ENCODE results near the gene KLF1. TPM values are rescaled to one million over a fixed set of nuclear protein-coding genes. Genes with fewer than 3 reads are reported as not detected.

The KLF1 gene
- total RNA-seq, 1 donor from 2014 or later, result not detected

DNA sequence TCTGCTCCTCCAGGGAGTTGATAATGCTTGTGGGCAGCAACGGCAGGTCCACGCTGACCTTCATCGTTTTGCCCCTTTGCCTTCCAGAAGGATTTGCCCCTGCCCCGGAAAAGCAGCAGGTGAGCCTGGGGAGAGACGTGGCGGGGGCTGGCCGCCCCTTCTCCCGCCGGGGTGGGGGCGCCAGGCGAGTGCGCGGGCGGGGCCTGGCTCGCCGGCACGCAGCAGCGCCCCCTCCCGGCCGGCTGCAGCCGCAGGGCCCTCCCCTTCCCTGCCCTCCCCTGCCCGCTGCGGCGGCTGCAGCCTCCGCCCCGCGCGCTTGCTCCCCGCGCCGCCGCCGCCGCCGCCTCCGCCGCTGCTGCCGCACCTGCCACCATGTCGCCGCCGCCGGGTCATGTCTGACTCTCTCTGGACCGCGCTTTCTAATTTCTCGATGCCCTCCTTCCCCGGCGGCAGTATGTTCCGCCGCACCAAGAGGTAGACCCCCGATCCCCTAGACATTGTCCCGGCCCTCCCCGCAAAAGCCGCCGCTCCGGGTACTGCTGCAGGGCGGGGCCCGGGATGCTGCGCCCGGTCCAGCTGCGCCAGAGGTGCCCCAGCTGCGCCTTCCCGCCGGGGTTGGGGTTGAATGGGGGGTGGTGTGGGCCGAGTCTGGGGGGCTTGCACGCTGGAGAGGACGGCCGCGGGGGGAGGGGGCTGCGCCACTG, 48.7 kb downstream of the KLF1 start, which contains the start of gene MAST1:
Gene MAST1 (plus strand): TSS at position 334 of the 704 bp plus-strand sequence. CDS start 58 bp downstream, at position 392.
- no peak for DNase-seq (ENCODE audit: low spot score)

DNA sequence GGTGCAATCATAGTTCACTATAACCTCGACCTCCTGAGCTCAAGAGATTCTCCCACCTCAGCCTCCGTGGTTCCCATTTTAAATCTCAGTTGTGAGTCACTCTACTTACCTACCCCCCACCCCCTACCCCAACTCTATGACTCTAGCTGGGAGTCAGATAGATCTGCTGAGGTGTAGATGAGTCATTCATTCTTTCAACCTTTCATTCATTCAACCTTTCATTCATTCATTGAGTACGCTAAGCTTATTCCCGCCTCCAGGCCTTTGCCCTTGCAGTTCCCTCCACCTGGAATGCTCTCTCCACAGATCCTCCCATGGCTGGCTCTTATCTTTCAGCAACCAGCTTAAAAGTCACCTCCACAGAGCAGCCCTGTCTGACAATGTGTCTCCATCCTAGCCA, 49.8 kb downstream of the KLF1 start:
- no peak for DNase-seq (ENCODE audit: low spot score)

DNA sequence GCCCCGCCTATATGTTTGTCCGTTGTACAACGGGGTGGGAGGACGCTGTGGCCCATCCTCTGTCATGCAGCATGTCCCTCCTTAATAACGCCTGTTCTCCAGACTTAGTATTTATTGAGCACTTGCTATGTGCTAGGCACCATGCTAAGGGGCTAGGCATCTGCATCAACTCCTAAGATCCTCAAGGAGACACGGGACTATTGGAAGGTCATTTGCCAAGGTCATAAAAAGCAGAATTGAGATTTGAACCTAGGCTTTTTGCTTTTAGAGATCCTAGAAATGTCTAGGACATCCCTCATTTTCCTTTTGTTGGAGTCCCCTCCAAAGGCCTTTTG, 50.5 kb downstream of the KLF1 start:
- no peak for DNase-seq (ENCODE audit: low spot score)

DNA sequence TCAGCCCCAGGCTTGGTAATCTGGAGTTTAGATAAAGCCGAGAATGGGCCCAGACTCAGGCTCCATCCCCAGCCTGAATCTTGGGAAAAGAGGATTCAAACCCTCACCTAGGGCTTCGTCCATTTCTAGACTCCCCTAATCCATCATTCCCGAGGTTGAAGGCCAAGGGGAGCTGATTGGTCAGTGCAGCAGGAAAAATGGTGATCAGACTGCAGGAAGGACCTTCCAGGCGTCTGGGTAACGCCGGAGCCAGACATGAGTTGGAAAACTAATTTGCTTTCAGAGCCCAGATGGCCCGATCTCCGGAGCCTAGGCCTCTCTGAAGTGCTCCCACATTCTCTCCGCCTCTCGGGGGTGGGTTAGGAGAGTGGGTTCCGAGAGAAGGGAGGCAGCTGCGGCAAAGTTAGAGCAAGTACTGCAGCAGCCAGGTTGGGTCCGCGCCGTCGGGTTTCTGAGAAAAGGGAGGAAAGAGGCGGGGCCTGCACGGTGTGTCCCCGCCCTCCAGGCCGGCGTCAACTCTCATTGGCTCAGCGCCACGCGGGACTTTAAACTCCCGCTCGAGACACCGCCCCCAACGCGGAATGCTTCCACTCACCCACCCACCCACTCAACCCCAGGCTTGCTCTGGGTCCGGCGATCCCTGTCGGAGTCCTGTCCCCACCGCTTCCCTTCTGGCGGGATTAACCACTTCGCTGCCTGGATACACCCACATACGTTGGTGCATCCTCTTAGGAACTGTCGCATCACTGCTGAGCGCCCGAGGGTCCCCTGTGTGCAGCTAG, 51.8 kb downstream of the KLF1 start:
- no peak for DNase-seq (ENCODE audit: low spot score)

- no peak for DNase-seq (ENCODE audit: low spot score)
These were observed 52.4 kb downstream of the KLF1 start, which contains the start of gene RTBDN for GRCh38 chr19:12834566-12834943. Gene RTBDN (minus strand): TSS chr19:12834579. CDS start chr19:12829979, 4,600 bp downstream.

Other genes starting within 250 kb of the KLF1 start
- gene MAN2B1, start 220.5 kb downstream of the KLF1 start, total RNA-seq, result 85.1 TPM
- gene WDR83, start 220.4 kb downstream of the KLF1 start, total RNA-seq, result 11.0 TPM
- gene DHPS, start 205.3 kb downstream of the KLF1 start, total RNA-seq, result 79.7 TPM
- not detected for gene GNG14, start 199.2 kb downstream of the KLF1 start, total RNA-seq
- 8.7 TPM for gene FBXW9, start 190.6 kb downstream of the KLF1 start, total RNA-seq
- 111 TPM for gene TNPO2, start 163.3 kb downstream of the KLF1 start, total RNA-seq
- gene TRIR, start 152.5 kb downstream of the KLF1 start, total RNA-seq, result 132 TPM
- gene GET3, start 149.7 kb downstream of the KLF1 start, total RNA-seq, result 55.6 TPM
- gene BEST2, start 135.4 kb downstream of the KLF1 start, total RNA-seq, result not detected
- 79.0 TPM for gene HOOK2, start 111.6 kb downstream of the KLF1 start, total RNA-seq
- gene JUNB, start 95.7 kb downstream of the KLF1 start, total RNA-seq, result 191 TPM
- gene PRDX2, start 85.4 kb downstream of the KLF1 start, total RNA-seq, result 196 TPM
- 4.4 TPM for gene THSD8, start 85.1 kb downstream of the KLF1 start, total RNA-seq
- 8.8 TPM for gene RNASEH2A, start 80.6 kb downstream of the KLF1 start, total RNA-seq
- not detected for gene RTBDN, start 52.6 kb downstream of the KLF1 start, total RNA-seq
- gene MAST1, start 48.7 kb downstream of the KLF1 start, total RNA-seq, result 0.36 TPM
- gene DNASE2, start 5.8 kb downstream of the KLF1 start, total RNA-seq, result 42.2 TPM
- 35.6 TPM for gene GCDH, start 4.0 kb upstream of the KLF1 start, total RNA-seq
- 0.52 TPM for gene SYCE2, start 32.1 kb upstream of the KLF1 start, total RNA-seq
- gene FARSA, start 46.5 kb upstream of the KLF1 start, total RNA-seq, result 60.9 TPM
- gene CALR, start 51.4 kb upstream of the KLF1 start, total RNA-seq, result 643 TPM
- gene RAD23A, start 58.7 kb upstream of the KLF1 start, total RNA-seq, result 96.5 TPM
- 12.4 TPM for gene GADD45GIP1, start 70.0 kb upstream of the KLF1 start, total RNA-seq
- not detected for gene DAND5, start 82.4 kb upstream of the KLF1 start, total RNA-seq
- 91.7 TPM for gene NFIX, start 108.3 kb upstream of the KLF1 start, total RNA-seq
- 3.0 TPM for gene LYL1, start 215.7 kb upstream of the KLF1 start, total RNA-seq
- 54.6 TPM for gene TRMT1, start 229.5 kb upstream of the KLF1 start, total RNA-seq
- gene NACC1, start 231.1 kb upstream of the KLF1 start, total RNA-seq, result 57.0 TPM

Data from ureter (tissue), 1 donor.